PC-3 (cell line): ENCODE results near the gene ENOX2. TPM values are rescaled to one million over a fixed set of nuclear protein-coding genes. Genes with fewer than 3 reads are reported as not detected.
"Not testable (repeated sequence)": the region's sequence is repeated elsewhere in the genome, so short reads cannot be mapped to it uniquely, and the experiment has no call there.

Experiments
- ATAC-seq: fragments of 200-7000 bp; cut with Tn5 transposase; 2 replicates; pipeline ENCODE4 v1.9.1; 2020; ENCODE audit warnings: mild to moderate bottlenecking, moderate library complexity
- BruUV-seq: library from RNA; stranded (reverse); fragments of 400-500 nt; replicated peaks from 2 replicates; lab custom pipeline; 2021; lab: Mats Ljungman, UMichigan
- CTCF ChIA-PET: fragments of 300-600 bp; sonication (Branson Sonifier 250); formaldehyde crosslinking; loops from one replicate; lab custom pipeline; 2022; ENCODE audit warnings: antibody characterized with exemption; lab: Charles Lee
- POLR2A ChIA-PET: fragments of 300-600 bp; sonication (Branson Sonifier 250); formaldehyde crosslinking; loops from one replicate; lab custom pipeline; 2022; ENCODE audit warnings: antibody characterized with exemption; ENCODE audit not compliant: unreplicated experiment; lab: Charles Lee
- DNase-seq: peaks from one replicate; pipeline ENCODE4 v3.0.0-alpha.2; 2015
- H2AFZ ChIP-seq: fragments of 300-600 bp; sonication (generic); 2 replicates; pipeline ENCODE4 v1.6.0; 2016; ENCODE audit warnings: antibody characterized with exemption, low read length
- H3F3A ChIP-seq: fragments of 300-600 bp; sonication (generic); one replicate; pipeline ENCODE4 v1.6.0; 2017; ENCODE audit warnings: antibody characterized with exemption, low read length, control low read depth, mild to moderate bottlenecking; ENCODE audit not compliant: unreplicated experiment
- H3K27ac ChIP-seq: fragments of 300-600 bp; sonication (generic); 2 replicates; pipeline ENCODE4 v1.5.1; 2016; ENCODE audit warnings: mild to moderate bottlenecking, low read length
- H3K27me3 ChIP-seq: fragments of 300-600 bp; sonication (generic); 2 replicates; pipeline ENCODE4 v1.6.1; 2016; ENCODE audit warnings: low read length, mixed read lengths
- H3K36me3 ChIP-seq: fragments of 300-600 bp; sonication (generic); 2 replicates; pipeline ENCODE4 v1.6.1; 2016; ENCODE audit warnings: low read depth, mixed run types, low read length, mixed read lengths
- H3K4me1 ChIP-seq: fragments of 300-600 bp; sonication (generic); 2 replicates; pipeline ENCODE4 v1.5.1; 2016; ENCODE audit warnings: low read length; ENCODE audit not compliant: insufficient read depth
- H3K4me2 ChIP-seq: fragments of 300-600 bp; sonication (generic); 2 replicates; pipeline ENCODE4 v1.6.0; 2016; ENCODE audit warnings: low read length
- H3K4me3 ChIP-seq: fragments of 300-600 bp; sonication (generic); 2 replicates; pipeline ENCODE4 v1.5.1; 2016; ENCODE audit warnings: mild to moderate bottlenecking, low read length, mixed read lengths
- H3K79me2 ChIP-seq: fragments of 300-600 bp; sonication (generic); 2 replicates; pipeline ENCODE4 v1.6.1; 2017; ENCODE audit warnings: low read length, mixed read lengths
- H3K9ac ChIP-seq: fragments of 300-600 bp; sonication (generic); 2 replicates; pipeline ENCODE4 v1.6.0; 2016; ENCODE audit warnings: mild to moderate bottlenecking, low read length
- H3K9me2 ChIP-seq: fragments of 300-600 bp; sonication (generic); replicated peaks from 2 replicates; pipeline ENCODE4 v1.6.1; 2016; ENCODE audit warnings: mixed run types, low read length, mixed read lengths
- H3K9me3 ChIP-seq: fragments of 300-600 bp; sonication (generic); 2 replicates; pipeline ENCODE4 v1.6.1; 2016; ENCODE audit warnings: low read length, mixed read lengths
- H4K20me1 ChIP-seq: fragments of 300-600 bp; sonication (generic); 2 replicates; pipeline ENCODE4 v1.6.1; 2016; ENCODE audit warnings: low read length, mixed read lengths
- CTCF ChIP-seq: fragments of 300-600 bp; sonication (generic); conservative IDR thresholded peaks from 2 replicates; pipeline ENCODE4 v1.5.1; 2017; ENCODE audit warnings: antibody characterized with exemption, low read depth, mild to moderate bottlenecking, low read length
- EZH2 ChIP-seq: fragments of 300-600 bp; sonication (generic); IDR thresholded peaks from one replicate; pipeline ENCODE4 v1.6.1; 2017; ENCODE audit warnings: antibody characterized with exemption, mild to moderate bottlenecking, low read length; ENCODE audit not compliant: unreplicated experiment
- EZH2phosphoT487 ChIP-seq: fragments of 300-600 bp; sonication (generic); IDR thresholded peaks from 2 replicates; pipeline ENCODE4 v1.6.1; 2018; ENCODE audit warnings: mild to moderate bottlenecking, antibody characterized with exemption, low read length, borderline replicate concordance
- intact Hi-C: fragments of 100-400 bp; cut with micrococcal nuclease; formaldehyde crosslinking; loops from 2 replicates; pipeline ENCODE4 v1.9.0; 2023
- total RNA-seq: library from RNA; depleted of rRNA; stranded (reverse); fragments of >200 nt; gene quantifications from 2 replicates; pipeline ENCODE4 v1.2.3, GENCODE V29; 2014

Gene ENOX2
- total RNA-seq, 1 experiment from 2014 or later = 11.8 TPM

DNA sequence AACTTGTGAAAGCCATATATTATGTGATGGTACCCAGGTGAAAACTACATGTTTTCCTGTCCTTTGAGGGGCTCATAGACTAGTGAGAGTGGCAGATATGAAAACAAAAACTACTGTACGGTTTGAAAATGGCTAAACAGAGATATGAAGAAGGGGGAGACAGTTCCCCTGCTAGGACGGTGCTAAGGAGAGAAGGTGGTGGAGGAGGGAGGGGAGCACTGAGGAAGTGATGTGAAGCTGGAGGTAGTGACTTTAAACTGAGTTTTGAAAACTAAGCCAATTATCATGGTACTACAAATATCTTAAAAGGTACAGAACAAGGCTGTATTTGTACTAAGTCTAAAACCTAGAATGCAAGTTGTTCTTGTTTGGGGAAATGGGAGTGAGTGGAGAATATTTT, 188.3 kb downstream of the ENOX2 start:
- no peak for ATAC-seq
- BruUV-seq = no TSS peak

GRCh38 chrX:130714135-130714534, 188.9 kb downstream of the ENOX2 start:
- Histone ChIP-seq H3K27ac (no peak overlapping the region; the same call in 1 of the 2 replicates), H3K4me2 (no peak overlapping the region), H3K9ac (no peak overlapping the region), H3K36me3 (no peaks in the 10 kb centered on the region), H3K79me2 (no peaks in the 10 kb centered on the region), H2AFZ (no peak overlapping the region), H3K9me3 (no peaks in the 10 kb centered on the region), H4K20me1 (no peaks in the 10 kb centered on the region), H3K4me1 (peaks cover 38% of the 10 kb centered on the region), H3K9me2 (no peaks in the 10 kb centered on the region), H3K4me3 (no peak overlapping the region), H3K27me3 (no peaks in the 10 kb centered on the region), H3F3A (no peaks in the 10 kb centered on the region)
- DNase-seq (peak; percentile 40), ATAC-seq (no peak)
- intact Hi-C loops = no loop called here
- BruUV-seq = no TSS peak
- CTCF ChIA-PET = no interaction called here
- no peak for TF ChIP-seq EZH2
- TF ChIP-seq CTCF = no peak
- no peak for TF ChIP-seq EZH2phosphoT487
- POLR2A ChIA-PET = no interaction called here

More for the DNA sequence above, 188.3 kb downstream of the ENOX2 start:
- Histone ChIP-seq H3K4me1 (peaks cover 40% of the 10 kb centered on the region), H3K27ac (no peak overlapping the region), H3K9me2 (no peaks in the 10 kb centered on the region), H3K27me3 (no peaks in the 10 kb centered on the region), H3K36me3 (no peaks in the 10 kb centered on the region), H3K4me3 (no peak overlapping the region), H3K9ac (no peak overlapping the region), H3K9me3 (no peaks in the 10 kb centered on the region), H3F3A (no peaks in the 10 kb centered on the region), H3K4me2 (no peak overlapping the region), H3K79me2 (no peaks in the 10 kb centered on the region), H4K20me1 (no peaks in the 10 kb centered on the region), H2AFZ (no peak overlapping the region)
- POLR2A ChIA-PET = no interaction called here
- CTCF ChIA-PET = no interaction called here
- TF ChIP-seq EZH2 (no peak), CTCF (no peak), EZH2phosphoT487 (no peak)
- intact Hi-C loops = loop anchor here (5.0 kb wide), 1 partner anchor 58 kb away; no protein-coding TSS in a partner anchor
- DNase-seq = no peak

DNA sequence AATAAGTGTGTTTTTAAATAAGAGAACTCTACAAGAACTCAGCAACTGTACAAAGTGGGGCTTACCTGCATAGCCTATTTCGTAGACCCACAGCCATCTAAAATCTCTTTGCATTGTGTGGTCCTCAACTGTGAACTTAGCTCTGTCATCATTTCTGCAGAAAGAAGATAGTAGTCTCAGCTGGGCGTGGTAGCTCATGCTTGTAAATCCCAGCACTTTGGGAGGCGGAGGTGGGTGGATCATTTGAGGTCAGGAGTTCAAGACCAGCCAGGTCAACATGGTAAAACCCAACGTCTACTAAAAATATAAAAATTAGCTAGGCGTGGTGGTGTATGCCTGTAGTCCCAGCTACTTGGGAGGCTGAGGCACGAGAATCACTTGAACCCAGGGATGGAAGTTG, 193.8 kb downstream of the ENOX2 start:
- H3K9ac ChIP-seq, H3F3A ChIP-seq, intact Hi-C loops, POLR2A ChIA-PET, CTCF ChIA-PET, H3K4me2 ChIP-seq, H3K36me3 ChIP-seq, H3K79me2 ChIP-seq, H4K20me1 ChIP-seq, H2AFZ ChIP-seq, H3K9me2 ChIP-seq, ATAC-seq, DNase-seq, H3K27me3 ChIP-seq, BruUV-seq, H3K4me3 ChIP-seq, H3K9me3 ChIP-seq, H3K27ac ChIP-seq: not testable (repeated sequence)
- peaks cover 13% of the 10 kb centered on the region; the same call in 1 of the 2 replicates for H3K4me1 ChIP-seq
